A549 (cell line): ENCODE results near the gene TNF.

Experiments
- CHD2 ChIP-seq: fragments of 150-350 bp; IDR thresholded peaks from 2 replicates; pipeline ENCODE4 v1.6.1; 2014; ENCODE audit warnings: low read length; ENCODE audit not compliant: partially characterized antibody
- CTCF ChIP-seq: fragments of >200 bp; sonication (Bioruptor Twin); formaldehyde crosslinking; IDR thresholded peaks from 3 replicates; pipeline ENCODE4 v1.5.1; 2016
- USF2 ChIP-seq: fragments of 450-650 bp; IDR thresholded peaks from 2 replicates; pipeline ENCODE4 v1.6.1; 2014; ENCODE audit warnings: antibody characterized with exemption

- no peak for TF ChIP-seq CHD2
- no peak for TF ChIP-seq CTCF
- TF ChIP-seq USF2: no peak
Measured at GRCh38 chr6:31610968-31611367, 35.6 kb downstream of the TNF start.
